Osteoblast (primary cell): ENCODE measurements around the gene KCNMB1. TPM values are rescaled to one million over a fixed set of nuclear protein-coding genes. Genes with fewer than 3 reads are reported as not detected.

ENCODE experiments used
- DNase-seq: peaks from one replicate; pipeline ENCODE4 v3.0.0; 2011; ENCODE audit warnings: low spot score, mixed read lengths; ENCODE audit not compliant: insufficient read length; ENCODE audit errors: missing footprints
- H2AFZ ChIP-seq: 2 replicates; pipeline ENCODE4 v1.6.0; 2011; ENCODE audit warnings: mild to moderate bottlenecking, low read length
- H3K27ac ChIP-seq: 2 replicates; pipeline ENCODE4 v1.5.1; 2011; ENCODE audit warnings: mild to moderate bottlenecking, low read depth, low read length, moderate library complexity
- H3K27me3 ChIP-seq: 2 replicates; pipeline ENCODE4 v1.6.0; 2012; ENCODE audit warnings: mild to moderate bottlenecking, control low read depth, inconsistent platforms, low read length, moderate library complexity; ENCODE audit not compliant: insufficient read depth
- H3K36me3 ChIP-seq: 2 replicates; pipeline ENCODE4 v1.5.1; 2011; ENCODE audit warnings: mild to moderate bottlenecking, low read length, control low read depth, moderate library complexity; ENCODE audit not compliant: insufficient read depth
- H3K4me1 ChIP-seq: 2 replicates; pipeline ENCODE4 v1.5.1; 2011; ENCODE audit warnings: mild to moderate bottlenecking, low read length, control low read depth, moderate library complexity; ENCODE audit not compliant: insufficient read depth
- H3K4me2 ChIP-seq: 2 replicates; pipeline ENCODE4 v1.6.0; 2011; ENCODE audit warnings: mild to moderate bottlenecking, low read length; ENCODE audit not compliant: insufficient read depth
- H3K4me3 ChIP-seq: fragments of 200-600 bp; sonication (generic); 3 replicates; pipeline ENCODE4 v1.5.1; 2012; ENCODE audit warnings: mild to moderate bottlenecking, low read length, inconsistent platforms; ENCODE audit not compliant: insufficient read depth
- H3K79me2 ChIP-seq: 2 replicates; pipeline ENCODE4 v1.6.0; 2012; ENCODE audit warnings: mild to moderate bottlenecking, low read length, control low read depth, inconsistent platforms; ENCODE audit not compliant: insufficient read depth
- H3K9me3 ChIP-seq: 2 replicates; pipeline ENCODE4 v1.5.1; 2011; ENCODE audit warnings: low read depth, low read length, control low read depth
- H4K20me1 ChIP-seq: 2 replicates; pipeline ENCODE4 v1.6.0; 2012; ENCODE audit warnings: mild to moderate bottlenecking, low read length, control low read depth; ENCODE audit not compliant: insufficient read depth
- CTCF ChIP-seq: IDR thresholded peaks from 2 replicates; pipeline ENCODE4 v1.5.1; 2011; ENCODE audit warnings: mild to moderate bottlenecking, low read depth, low read length, moderate library complexity; ENCODE audit errors: extremely low read depth
- total RNA-seq: library from RNA; depleted of rRNA; stranded (reverse); fragments of >200 nt; gene quantifications from 2 replicates; pipeline ENCODE4 v1.2.3, GENCODE V29; 2012

Gene KCNMB1
- total RNA-seq, 1 donor = under 0.01 TPM

DNA sequence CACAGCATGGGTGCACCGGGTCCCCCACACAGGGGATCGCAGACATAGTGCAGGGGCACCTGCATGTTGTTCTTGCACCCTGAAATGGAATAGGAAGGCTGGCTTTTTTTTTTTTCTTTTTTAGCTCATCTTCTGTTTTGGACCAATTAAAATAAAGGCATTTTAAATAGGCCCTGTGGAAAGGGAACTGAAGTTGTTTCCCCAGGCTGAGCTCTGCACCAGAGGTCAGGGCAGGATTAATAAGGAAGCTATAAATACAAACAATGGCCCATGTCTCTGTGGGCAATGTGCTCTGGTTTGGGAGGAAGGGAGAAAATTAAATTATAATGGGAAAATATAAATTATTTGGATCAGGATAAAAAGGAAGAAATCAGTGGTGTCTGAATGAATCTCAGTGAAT lies 21.2 kb upstream of the KCNMB1 start:
- H3K36me3 ChIP-seq = no peaks in the 10 kb centered on the region
- H3K27me3 ChIP-seq = no peaks in the 10 kb centered on the region
- H3K4me2 ChIP-seq = no peak overlapping the region
- no peak overlapping the region for H3K4me3 ChIP-seq
- H3K27ac ChIP-seq = no peak overlapping the region
- no peaks in the 10 kb centered on the region for H3K79me2 ChIP-seq
- DNase-seq = no peak
- no peak overlapping the region for H2AFZ ChIP-seq
- no peaks in the 10 kb centered on the region for H3K4me1 ChIP-seq
- no peaks in the 10 kb centered on the region for H3K9me3 ChIP-seq
- no peak for TF ChIP-seq CTCF
- H4K20me1 ChIP-seq = no peaks in the 10 kb centered on the region

DNA sequence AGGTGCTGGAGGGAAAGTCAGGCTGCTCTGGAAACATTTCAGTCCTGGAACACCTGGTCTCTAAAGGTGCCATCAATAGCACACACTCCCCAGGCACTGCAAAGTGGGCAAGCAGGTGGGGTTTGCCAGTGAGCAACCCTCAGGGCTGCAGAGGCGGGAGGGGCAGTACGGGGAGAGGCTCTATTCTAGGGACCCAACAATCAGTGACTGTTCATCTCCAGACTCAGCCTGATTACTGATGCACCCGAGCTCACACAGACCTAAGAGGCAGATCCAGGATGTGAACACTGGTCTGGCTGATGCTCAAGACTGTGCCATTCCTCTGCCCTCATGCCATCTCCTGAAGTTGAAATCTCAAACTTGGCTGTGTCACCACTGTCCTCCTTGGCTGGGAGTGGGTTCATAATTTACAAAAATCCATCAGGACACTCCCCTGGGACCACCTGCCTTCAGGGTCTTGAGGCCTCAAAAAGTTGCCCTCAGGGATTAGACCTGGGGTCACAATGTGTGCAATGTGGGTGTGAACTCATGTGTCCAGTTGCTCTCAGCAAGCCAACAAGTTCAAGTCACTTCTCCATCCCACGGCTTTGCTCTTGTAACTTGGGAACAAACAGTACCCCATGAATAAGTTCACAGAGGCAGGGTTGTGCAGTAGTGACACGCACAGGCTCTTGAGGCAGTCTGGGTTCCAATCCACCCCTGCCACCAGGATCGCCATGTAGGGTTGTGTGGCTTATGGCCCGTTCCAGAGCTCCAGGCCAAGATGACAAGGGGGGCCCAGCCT lies 19.9 kb upstream of the KCNMB1 start:
- TF ChIP-seq CTCF = no peak
- Histone ChIP-seq H3K4me3 (no peak overlapping the region), H3K9me3 (no peaks in the 10 kb centered on the region), H3K27me3 (no peaks in the 10 kb centered on the region), H4K20me1 (no peaks in the 10 kb centered on the region), H3K27ac (no peak overlapping the region), H3K79me2 (no peaks in the 10 kb centered on the region), H3K4me1 (no peaks in the 10 kb centered on the region), H2AFZ (no peak overlapping the region), H3K4me2 (no peak overlapping the region), H3K36me3 (no peaks in the 10 kb centered on the region)
- no peak for DNase-seq

- TF ChIP-seq CTCF = no peak
- H3K27me3 ChIP-seq = no peaks in the 10 kb centered on the region
- no peaks in the 10 kb centered on the region for H3K79me2 ChIP-seq
- H3K36me3 ChIP-seq = no peaks in the 10 kb centered on the region
- no peak overlapping the region for H3K4me3 ChIP-seq
- H4K20me1 ChIP-seq = no peaks in the 10 kb centered on the region
- H3K9me3 ChIP-seq = no peaks in the 10 kb centered on the region
- no peaks in the 10 kb centered on the region for H3K4me1 ChIP-seq
- H2AFZ ChIP-seq = no peak overlapping the region
- H3K4me2 ChIP-seq = no peak overlapping the region
- no peak overlapping the region for H3K27ac ChIP-seq
- no peak for DNase-seq
Observed at GRCh38 chr5:170408226-170408625, 19.1 kb upstream of the KCNMB1 start.

DNA sequence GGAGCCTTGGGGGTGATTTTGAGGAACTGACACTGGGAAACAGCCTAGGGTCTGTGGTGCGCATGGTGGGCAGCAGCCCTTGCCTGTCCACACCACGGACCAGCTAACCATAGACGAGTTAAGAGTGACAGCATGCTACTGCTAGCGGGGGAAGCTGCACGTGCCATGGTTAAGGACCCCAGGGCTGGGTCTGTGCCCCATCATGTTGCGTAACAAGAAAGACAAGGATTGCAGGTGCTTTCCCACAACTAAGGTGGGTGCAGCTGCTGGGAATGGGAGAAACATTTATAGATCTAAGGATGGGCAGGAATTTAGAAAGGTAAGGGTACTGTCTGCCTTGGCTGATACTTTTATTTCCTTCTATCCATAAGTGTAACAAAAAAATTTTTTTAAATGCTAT lies 17.9 kb upstream of the KCNMB1 start:
- TF ChIP-seq CTCF = no peak
- H3K4me1 ChIP-seq = no peaks in the 10 kb centered on the region
- no peaks in the 10 kb centered on the region for H3K27me3 ChIP-seq
- no peak overlapping the region for H3K4me3 ChIP-seq
- no peaks in the 10 kb centered on the region for H3K9me3 ChIP-seq
- H2AFZ ChIP-seq = no peak overlapping the region
- no peak overlapping the region for H3K4me2 ChIP-seq
- DNase-seq = no peak
- H3K79me2 ChIP-seq = no peaks in the 10 kb centered on the region
- H4K20me1 ChIP-seq = no peaks in the 10 kb centered on the region
- H3K36me3 ChIP-seq = no peaks in the 10 kb centered on the region
- H3K27ac ChIP-seq = no peak overlapping the region
